Prostate gland (tissue), 2 donors: ENCODE results near the gene NUF2. TPM values are rescaled to one million over a fixed set of nuclear protein-coding genes. Genes with fewer than 3 reads are reported as not detected.
"Not testable (repeated sequence)": the region's sequence is repeated elsewhere in the genome, so short reads cannot be mapped to it uniquely, and the experiment has no call there.

Experiments
- DNase-seq: peaks from one replicate; pipeline ENCODE4 v3.0.0-alpha.2; 2019; ENCODE audit warnings: low spot score
- H3K27ac ChIP-seq, 2 donors: fragments of 200-600 bp; sonication (generic); 2 replicates each; pipeline ENCODE4 v1.5.1; 2017 to 2019
- H3K27me3 ChIP-seq: fragments of 200-600 bp; sonication (generic); replicated peaks from 2 replicates; pipeline ENCODE4 v1.5.1; 2019; ENCODE audit not compliant: insufficient read depth
- H3K36me3 ChIP-seq, 2 donors: fragments of 200-600 bp; sonication (generic); 1 replicate in 1 of 2; 2 replicates in 1 of 2; pipeline versions ENCODE4 v1.5.1 to v1.8.1; 2017 to 2019
- H3K4me1 ChIP-seq: fragments of 200-600 bp; sonication (generic); replicated peaks from 2 replicates; pipeline ENCODE4 v1.5.1; 2019
- H3K4me3 ChIP-seq, 2 donors: fragments of 200-600 bp; sonication (generic); 2 replicates each; pipeline ENCODE4 v1.5.1; 2017 to 2019
- H3K9me3 ChIP-seq: fragments of 200-600 bp; sonication (generic); 2 replicates; pipeline ENCODE4 v1.5.1; 2017
- POLR2A ChIP-seq: fragments of 450-650 bp; IDR thresholded peaks from one replicate; pipeline ENCODE4 v1.6.1; 2016; ENCODE audit warnings: antibody characterized with exemption, mild to moderate bottlenecking
- POLR2AphosphoS5 ChIP-seq: sonication (generic); formaldehyde crosslinking; IDR thresholded peaks from one replicate; pipeline ENCODE4 v1.6.1; 2017; ENCODE audit warnings: antibody characterized with exemption
- WGBS: methylation state at CpG from one replicate; pipeline ENCODE4 v1.1.5; 2018; 5-methylcytosine and 5-hydroxymethylcytosine counted together
- intact Hi-C: fragments of 100-400 bp; cut with DNase I; formaldehyde crosslinking; loops from one replicate; pipeline ENCODE4 v1.14.2; 2022
- total RNA-seq, 2 donors: library from RNA; depleted of rRNA; stranded (reverse); fragments of >200 nt; gene quantifications; one replicate each; pipeline ENCODE4 v1.1.0, GENCODE V29; 2016
- TF ChIP-seq, protein P1 (sequence below), 4 experiments: fragments of 200-600 bp in 2 of 4; fragments of 450-650 bp in 2 of 4; sonication (generic) in 2 of 4; IDR thresholded peaks; 1 replicate in 3 of 4; 2 replicates in 1 of 4; pipeline ENCODE4 v1.5.1; 2016 to 2019; ENCODE audit warnings: antibody characterized with exemption in 4 of 4, mild to moderate bottlenecking in 2 of 4, moderate library complexity in 2 of 4

NUF2 gene
- total RNA-seq, 2 donors from 2014 or later, result 0.55 to 4.0 TPM

GRCh38 chr1:163308811-163309210 lies 12.9 kb upstream of the NUF2 start:
- intact Hi-C loops, result loop anchor here (10.0 kb wide), 1 partner anchor 954 kb away; no protein-coding TSS in a partner anchor
- no peak for DNase-seq
- WGBS, result 88% methylated on average over 1 of the region's 1 CpG
- Histone ChIP-seq H3K4me1 (no peaks in the 10 kb centered on the region), H3K27ac (no peak overlapping the region), H3K36me3 (no peaks in the 10 kb centered on the region), H3K27me3 (no peaks in the 10 kb centered on the region), H3K4me3 (no peak overlapping the region), H3K9me3 (no peaks in the 10 kb centered on the region)
- no peak for TF ChIP-seq POLR2AphosphoS5
- no peak for TF ChIP-seq POLR2A
- TF ChIP-seq, protein P1, sequence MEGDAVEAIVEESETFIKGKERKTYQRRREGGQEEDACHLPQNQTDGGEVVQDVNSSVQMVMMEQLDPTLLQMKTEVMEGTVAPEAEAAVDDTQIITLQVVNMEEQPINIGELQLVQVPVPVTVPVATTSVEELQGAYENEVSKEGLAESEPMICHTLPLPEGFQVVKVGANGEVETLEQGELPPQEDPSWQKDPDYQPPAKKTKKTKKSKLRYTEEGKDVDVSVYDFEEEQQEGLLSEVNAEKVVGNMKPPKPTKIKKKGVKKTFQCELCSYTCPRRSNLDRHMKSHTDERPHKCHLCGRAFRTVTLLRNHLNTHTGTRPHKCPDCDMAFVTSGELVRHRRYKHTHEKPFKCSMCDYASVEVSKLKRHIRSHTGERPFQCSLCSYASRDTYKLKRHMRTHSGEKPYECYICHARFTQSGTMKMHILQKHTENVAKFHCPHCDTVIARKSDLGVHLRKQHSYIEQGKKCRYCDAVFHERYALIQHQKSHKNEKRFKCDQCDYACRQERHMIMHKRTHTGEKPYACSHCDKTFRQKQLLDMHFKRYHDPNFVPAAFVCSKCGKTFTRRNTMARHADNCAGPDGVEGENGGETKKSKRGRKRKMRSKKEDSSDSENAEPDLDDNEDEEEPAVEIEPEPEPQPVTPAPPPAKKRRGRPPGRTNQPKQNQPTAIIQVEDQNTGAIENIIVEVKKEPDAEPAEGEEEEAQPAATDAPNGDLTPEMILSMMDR (IDR thresholded peaks at IDR 0.05), result no peak

- DNase-seq, result no peak
- H3K27ac ChIP-seq, result no peak overlapping the region
- H3K27me3 ChIP-seq, result no peaks in the 10 kb centered on the region
- 41% methylated on average over 6 of the region's 6 CpGs for WGBS
- H3K4me1 ChIP-seq, result no peaks in the 10 kb centered on the region
- TF ChIP-seq, protein P1 (IDR thresholded peaks at IDR 0.05), result peak in 3 of 4 experiments; percentile 68 to 74 (median 73)
- TF ChIP-seq POLR2A (no peak), POLR2AphosphoS5 (no peak)
- H3K4me3 ChIP-seq, result no peak overlapping the region
- intact Hi-C loops, result loop anchor here (2.0 to 5.0 kb wide), 2 partner anchors 244 to 467 kb away; no protein-coding TSS in a partner anchor
- H3K9me3 ChIP-seq, result no peaks in the 10 kb centered on the region
- H3K36me3 ChIP-seq, result no peaks in the 10 kb centered on the region
Observed at GRCh38 chr1:163315773-163316374, 5.9 kb upstream of the NUF2 start.

- DNase-seq, result no peak
- Histone ChIP-seq H3K27ac (peak overlapping the region in 1 of 2 donors; percentile 65), H3K4me1 (no peaks in the 10 kb centered on the region), H3K27me3 (no peaks in the 10 kb centered on the region), H3K4me3 (peak overlapping the region; percentile 46 to 52), H3K36me3 (no peaks in the 10 kb centered on the region), H3K9me3 (no peaks in the 10 kb centered on the region)
- intact Hi-C loops, result no loop called here
- TF ChIP-seq POLR2A (no peak), POLR2AphosphoS5 (no peak)
- TF ChIP-seq, protein P1 (IDR thresholded peaks at IDR 0.05), result no peak
- 17% methylated on average over 3 of the region's 3 CpGs for WGBS
Observed at GRCh38 chr1:163320891-163321290, 863 bp upstream of the NUF2 start.

GRCh38 chr1:163323339-163323738 lies 1.6 kb downstream of the NUF2 start:
- H3K4me1 ChIP-seq, intact Hi-C loops, H3K27me3 ChIP-seq, DNase-seq, H3K27ac ChIP-seq, H3K4me3 ChIP-seq, H3K36me3 ChIP-seq, H3K9me3 ChIP-seq: not testable (repeated sequence)
- WGBS, result 93% methylated on average over 3 of the region's 3 CpGs

DNA sequence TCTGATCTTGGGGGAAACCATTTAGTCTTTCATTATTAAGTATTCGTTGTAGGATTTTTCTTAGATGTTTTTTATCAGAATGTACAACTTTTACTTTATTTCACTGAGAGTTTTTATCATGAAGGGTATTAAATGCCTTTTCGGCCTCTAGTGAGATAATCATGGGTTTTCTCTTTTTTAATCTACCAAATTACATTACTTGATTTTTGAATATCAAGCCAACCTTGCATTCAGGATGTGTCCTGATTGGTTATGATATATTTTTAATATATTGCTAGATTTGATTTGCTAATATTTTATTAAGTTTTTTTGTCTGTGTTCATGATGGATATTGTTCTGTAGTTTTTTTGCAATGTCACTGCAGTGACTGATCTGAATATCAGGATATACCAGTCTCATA lies 9.4 kb downstream of the NUF2 start:
- intact Hi-C loops, result no loop called here
- 97% methylated on average over 2 of the region's 2 CpGs for WGBS
- DNase-seq, result no peak

DNA sequence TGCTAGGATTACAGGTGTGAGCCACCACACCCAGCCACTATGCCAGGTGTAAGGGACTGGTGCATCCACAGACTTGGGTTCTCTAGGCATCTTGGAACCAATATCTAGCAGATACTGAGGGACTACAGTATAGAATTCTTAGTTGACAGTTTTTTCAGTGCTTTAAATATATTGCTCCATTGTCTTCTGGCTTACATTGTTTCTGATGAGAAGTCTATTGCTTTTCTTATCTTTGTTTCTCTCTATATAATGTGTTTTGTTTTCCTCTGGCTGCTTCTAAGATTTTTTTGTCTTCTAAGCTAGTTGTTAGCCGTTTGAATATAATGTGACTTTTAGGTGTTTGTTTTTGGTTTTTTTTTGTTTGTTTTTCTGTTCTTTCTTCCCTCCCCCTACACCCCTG lies 13.5 kb downstream of the NUF2 start:
- H3K9me3 ChIP-seq, result no peaks in the 10 kb centered on the region
- TF ChIP-seq POLR2A (no peak), POLR2AphosphoS5 (no peak)
- TF ChIP-seq, protein P1 (IDR thresholded peaks at IDR 0.05), result no peak
- H3K4me1 ChIP-seq, result no peaks in the 10 kb centered on the region
- H3K27me3 ChIP-seq, result no peaks in the 10 kb centered on the region
- no peak overlapping the region for H3K27ac ChIP-seq
- WGBS, result 67% methylated on average over 1 of the region's 1 CpG
- DNase-seq, result no peak
- no peaks in the 10 kb centered on the region for H3K36me3 ChIP-seq
- intact Hi-C loops, result no loop called here
- H3K4me3 ChIP-seq, result no peak overlapping the region

More for the DNA sequence above, 9.4 kb downstream of the NUF2 start:
- no peaks in the 10 kb centered on the region for H3K9me3 ChIP-seq
- no peak for TF ChIP-seq POLR2AphosphoS5
- H3K27ac ChIP-seq, result no peak overlapping the region
- H3K27me3 ChIP-seq, result no peaks in the 10 kb centered on the region
- H3K4me3 ChIP-seq, result no peak overlapping the region
- no peaks in the 10 kb centered on the region for H3K4me1 ChIP-seq
- H3K36me3 ChIP-seq, result no peaks in the 10 kb centered on the region
